Activated T-helper 17 cell treated with anti-CD3 and anti-CD28 coated beads, Interleukin-2, amount 50 U/mL, for 72 hours (primary cell): ENCODE measurements around the gene SFR1. TPM values are rescaled to one million over a fixed set of nuclear protein-coding genes. Genes with fewer than 3 reads are reported as not detected.
"Not testable (repeated sequence)": the region's sequence is repeated elsewhere in the genome, so short reads cannot be mapped to it uniquely, and the experiment has no call there.

Source experiments
- ATAC-seq: fragments of 150-1000 bp; cut with Tn5 transposase; replicated peaks from 2 replicates; pipeline ENCODE4 v1.10.0; 2021; ENCODE audit warnings: mild to moderate bottlenecking, moderate library complexity
- H3K27ac Mint-ChIP-seq: one replicate; pipeline ENCODE4 v1.8.0; 2022; ENCODE audit warnings: mixed read lengths
- H3K27me3 Mint-ChIP-seq: one replicate; pipeline ENCODE4 v1.8.0; 2022; ENCODE audit warnings: mixed read lengths
- H3K36me3 Mint-ChIP-seq: one replicate; pipeline ENCODE4 v1.8.0; 2022; ENCODE audit warnings: low read depth, mild to moderate bottlenecking, mixed read lengths
- H3K4me1 Mint-ChIP-seq: one replicate; pipeline ENCODE4 v1.8.0; 2022; ENCODE audit warnings: mixed read lengths
- H3K4me3 Mint-ChIP-seq: one replicate; pipeline ENCODE4 v1.8.0; 2022; ENCODE audit warnings: mild to moderate bottlenecking, mixed read lengths
- H3K9me3 Mint-ChIP-seq: one replicate; pipeline ENCODE4 v1.8.0; 2022; ENCODE audit warnings: mixed read lengths
- total RNA-seq, 2 donors: library from RNA; stranded (reverse); gene quantifications; one replicate each; pipeline ENCODE4 v1.2.3, GENCODE V29; 2022

SFR1 gene
- total RNA-seq, 2 donors from 2014 or later = 12.4 to 14.3 TPM

DNA sequence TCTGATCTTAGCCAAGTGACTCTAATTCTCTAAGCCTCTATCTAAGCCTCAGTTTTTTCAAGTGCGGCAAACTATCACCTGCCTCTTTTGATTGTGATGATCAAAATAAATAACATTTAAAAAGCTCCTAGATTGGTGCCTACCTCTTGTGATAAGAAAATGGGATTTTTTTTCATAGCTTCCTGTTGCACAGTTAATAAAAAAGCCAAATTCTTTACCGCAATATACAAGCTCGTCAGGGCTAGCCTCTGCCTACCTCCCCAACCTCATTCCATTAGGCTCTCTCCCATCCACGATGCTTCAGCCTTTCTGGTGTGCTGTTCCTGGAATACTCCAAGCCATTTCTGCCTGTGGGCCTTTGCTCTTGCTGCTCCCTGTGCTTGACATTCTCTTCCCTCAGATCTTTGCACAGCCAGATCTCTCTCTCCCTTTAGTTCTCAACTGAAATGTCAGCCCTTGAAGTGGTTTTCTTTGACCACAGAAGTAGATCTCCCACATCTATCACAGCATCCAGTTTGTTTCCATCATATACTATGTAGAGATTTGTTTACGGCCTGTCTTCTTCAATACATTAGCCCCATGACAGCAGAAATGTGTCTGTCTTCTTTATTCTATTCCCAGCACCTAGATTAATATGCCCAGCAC is 48.8 kb downstream of the SFR1 start:
- Mint-ChIP-seq H3K36me3 (no peaks in the 10 kb centered on the region), H3K4me1 (peaks cover 16% of the 10 kb centered on the region), H3K27me3 (no peaks in the 10 kb centered on the region), H3K9me3 (peaks cover 8% of the 10 kb centered on the region), H3K4me3 (peak overlapping the region; percentile 4), H3K27ac (peak overlapping the region; percentile 37)
- no peak for ATAC-seq

- peaks cover 16% of the 10 kb centered on the region for H3K4me1 Mint-ChIP-seq
- not testable (repeated sequence) for H3K27ac Mint-ChIP-seq, ATAC-seq, H3K27me3 Mint-ChIP-seq, H3K36me3 Mint-ChIP-seq, H3K9me3 Mint-ChIP-seq, H3K4me3 Mint-ChIP-seq
Measured at GRCh38 chr10:104174136-104174535, 52.2 kb downstream of the SFR1 start.

Other genes with a start within 250 kb of the SFR1 start
- 10 to 100 TPM; 41.9 to 45.4 TPM for gene STN1, start 204.0 kb upstream of the SFR1 start, total RNA-seq
- 10 to 100 TPM; 23.6 to 26.7 TPM for gene SLK, start 155.0 kb upstream of the SFR1 start, total RNA-seq
- not detected for gene COL17A1, start 36.3 kb upstream of the SFR1 start, total RNA-seq
- gene CFAP43, start 110.2 kb downstream of the SFR1 start, total RNA-seq = under 1 TPM in 1 of 2 donors, not detected in 1; 0.16 TPM
- 100 to 1,000 TPM; 226 to 258 TPM for gene GSTO1, start 132.7 kb downstream of the SFR1 start, total RNA-seq
- 1 to 10 TPM in 1 of 2 donors, under 1 TPM in 1; 0.28 to 1.4 TPM for gene GSTO2, start 147.0 kb downstream of the SFR1 start, total RNA-seq
- 10 to 100 TPM; 10.1 to 19.1 TPM for gene ITPRIP, start 216.3 kb downstream of the SFR1 start, total RNA-seq
- gene CFAP58, start 231.7 kb downstream of the SFR1 start, total RNA-seq = 1 to 10 TPM; 1.3 to 2.2 TPM